ENCODE data around the gene ABCC4. TPM values are rescaled to one million over a fixed set of nuclear protein-coding genes. Genes with fewer than 3 reads are reported as not detected.

Gene ABCC4
- total and polyA plus RNA-seq, 2 experiments from 2014 or later, result 9.8 to 23.3 TPM

GRCh38 chr13:94994506-94994905, 306.7 kb downstream of the ABCC4 start:
- Histone ChIP-seq H4K20me1 (ENCODE audit: insufficient read depth, poor library complexity, severe bottlenecking) (no peaks in the 10 kb centered on the region), H3K4me1 (ENCODE audit: insufficient read depth) (no peaks in the 10 kb centered on the region), H3K4me2 (no peak overlapping the region), H3K79me2 (no peaks in the 10 kb centered on the region), H3K27ac (no peak overlapping the region), H2AFZ (no peak overlapping the region), H3K27me3 (no peaks in the 10 kb centered on the region), H3K4me3 (no peak overlapping the region), H3K9me2 (replicated peaks; ENCODE audit: insufficient read depth) (no peaks in the 10 kb centered on the region), H3K36me3 (replicated peaks; ENCODE audit: insufficient read depth, low read depth) (no peaks in the 10 kb centered on the region), H3K9me3 (ENCODE audit: low read depth) (no peaks in the 10 kb centered on the region)
- DNase-seq (ENCODE audit: low spot score), result no peak
- 88% methylated on average over 3 of the region's 3 CpGs for WGBS (ENCODE audit: low lambda C conversion rate, missing lambda C conversion rate)
- TF ChIP-seq CTCF (IDR thresholded peaks at IDR 0.05; ENCODE audit: poor library complexity) (no peak), EZH2 (IDR thresholded peaks at IDR 0.05; ENCODE audit: borderline replicate concordance) (no peak), EZH2phosphoT487 (IDR thresholded peaks at IDR 0.05; ENCODE audit: low read depth, severe bottlenecking, unreplicated experiment) (no peak)

- H2AFZ ChIP-seq, result no peak overlapping the region
- no peak overlapping the region for H3K4me3 ChIP-seq
- WGBS (ENCODE audit: low lambda C conversion rate, missing lambda C conversion rate), result 89% methylated on average over 3 of the region's 3 CpGs
- no peak for DNase-seq (ENCODE audit: low spot score)
- H3K79me2 ChIP-seq, result no peaks in the 10 kb centered on the region
- H3K4me2 ChIP-seq, result no peak overlapping the region
- H4K20me1 ChIP-seq (ENCODE audit: insufficient read depth, poor library complexity, severe bottlenecking), result no peaks in the 10 kb centered on the region
- no peak overlapping the region for H3K27ac ChIP-seq
- TF ChIP-seq CTCF (IDR thresholded peaks at IDR 0.05; ENCODE audit: poor library complexity) (no peak), EZH2phosphoT487 (IDR thresholded peaks at IDR 0.05; ENCODE audit: low read depth, severe bottlenecking, unreplicated experiment) (no peak), EZH2 (IDR thresholded peaks at IDR 0.05; ENCODE audit: borderline replicate concordance) (no peak)
- H3K27me3 ChIP-seq, result no peaks in the 10 kb centered on the region
- no peaks in the 10 kb centered on the region for H3K36me3 ChIP-seq (replicated peaks; ENCODE audit: insufficient read depth, low read depth)
- H3K9me2 ChIP-seq (replicated peaks; ENCODE audit: insufficient read depth), result no peaks in the 10 kb centered on the region
- H3K4me1 ChIP-seq (ENCODE audit: insufficient read depth), result no peaks in the 10 kb centered on the region
- H3K9me3 ChIP-seq (ENCODE audit: low read depth), result no peaks in the 10 kb centered on the region
Measured at GRCh38 chr13:94993616-94994015, 307.6 kb downstream of the ABCC4 start.

GRCh38 chr13:94992036-94992960, 309.0 kb downstream of the ABCC4 start:
- H3K4me2 ChIP-seq, result no peak overlapping the region
- DNase-seq (ENCODE audit: low spot score), result no peak
- 91% methylated on average over 9 of the region's 9 CpGs for WGBS (ENCODE audit: low lambda C conversion rate, missing lambda C conversion rate)
- TF ChIP-seq CTCF (IDR thresholded peaks at IDR 0.05; ENCODE audit: poor library complexity), result no peak
- no peak for TF ChIP-seq EZH2 (IDR thresholded peaks at IDR 0.05; ENCODE audit: borderline replicate concordance)
- TF ChIP-seq EZH2phosphoT487 (IDR thresholded peaks at IDR 0.05; ENCODE audit: low read depth, severe bottlenecking, unreplicated experiment), result no peak
- no peak overlapping the region for H3K4me3 ChIP-seq
- H3K79me2 ChIP-seq, result no peaks in the 10 kb centered on the region
- H3K36me3 ChIP-seq (replicated peaks; ENCODE audit: insufficient read depth, low read depth), result no peaks in the 10 kb centered on the region
- H3K27ac ChIP-seq, result no peak overlapping the region
- no peaks in the 10 kb centered on the region for H4K20me1 ChIP-seq (ENCODE audit: insufficient read depth, poor library complexity, severe bottlenecking)
- no peaks in the 10 kb centered on the region for H3K9me3 ChIP-seq (ENCODE audit: low read depth)
- H2AFZ ChIP-seq, result no peak overlapping the region
- H3K27me3 ChIP-seq, result no peaks in the 10 kb centered on the region
- H3K4me1 ChIP-seq (ENCODE audit: insufficient read depth), result no peaks in the 10 kb centered on the region
- H3K9me2 ChIP-seq (replicated peaks; ENCODE audit: insufficient read depth), result no peaks in the 10 kb centered on the region

All from hepatocyte (in vitro differentiated cells).